ENCODE data around the gene B3GNT4. TPM values are rescaled to one million over a fixed set of nuclear protein-coding genes. Genes with fewer than 3 reads are reported as not detected.
"Not testable (repeated sequence)": the region's sequence is repeated elsewhere in the genome, so short reads cannot be mapped to it uniquely, and the experiment has no call there.

B3GNT4 gene
- total RNA-seq, 1 experiment from 2014 or later: not detected

DNA sequence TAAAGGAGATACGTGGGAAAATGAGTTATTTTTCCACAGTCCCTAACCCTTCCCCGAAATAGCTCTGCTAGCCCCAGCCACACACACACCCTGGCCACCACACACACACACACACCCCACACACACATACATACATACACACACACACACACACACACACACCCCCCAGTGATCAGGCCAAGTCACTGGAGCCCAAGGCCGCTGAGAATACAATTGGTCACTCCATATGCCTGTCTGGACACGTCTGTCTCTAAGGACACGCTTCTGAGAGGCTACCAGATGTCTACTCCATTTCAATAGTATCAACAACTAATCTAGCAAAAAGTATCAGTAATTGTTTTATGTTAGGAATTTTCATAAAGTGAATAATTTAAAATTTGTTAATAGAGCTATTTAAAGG lies 35.4 kb downstream of the B3GNT4 start:
- Histone ChIP-seq H3K4me3 (no peak overlapping the region), H3K9me3 (no peaks in the 10 kb centered on the region), H3K36me3 (peaks cover 5% of the 10 kb centered on the region; the same call in 1 of the 2 replicates), H3K27me3 (no peaks in the 10 kb centered on the region)
- DNase-seq: no peak

DNA sequence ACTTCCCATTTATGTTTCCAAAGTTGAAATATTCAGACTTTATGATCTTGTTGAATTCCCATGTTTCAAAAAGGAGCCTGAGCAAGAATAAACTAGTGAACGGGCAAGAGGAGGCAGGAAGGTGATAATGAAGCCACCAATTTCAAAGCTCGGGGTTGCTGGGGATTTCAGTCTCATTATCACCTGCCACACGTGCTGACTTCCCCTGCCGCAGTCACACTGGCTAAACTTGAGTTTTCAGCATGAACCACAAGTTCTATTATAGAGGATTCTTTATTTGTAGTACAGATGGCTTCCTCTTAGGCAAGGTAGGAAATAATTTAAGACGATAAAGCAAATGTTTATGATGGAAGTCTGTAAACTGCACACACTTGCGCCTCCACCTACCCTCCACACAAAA lies 40.5 kb downstream of the B3GNT4 start:
- DNase-seq: no peak
- Histone ChIP-seq H3K9me3 (no peaks in the 10 kb centered on the region), H3K4me3 (no peak overlapping the region), H3K27me3 (no peaks in the 10 kb centered on the region), H3K36me3 (no peaks in the 10 kb centered on the region; the same call in none of the 2 replicates)

GRCh38 chr12:122244565-122245371 lies 41.3 kb downstream of the B3GNT4 start:
- Histone ChIP-seq H3K9me3 (no peaks in the 10 kb centered on the region), H3K27me3 (no peaks in the 10 kb centered on the region), H3K4me3 (no peak overlapping the region), H3K36me3 (no peaks in the 10 kb centered on the region; the same call in none of the 2 replicates)
- DNase-seq: no peak

DNA sequence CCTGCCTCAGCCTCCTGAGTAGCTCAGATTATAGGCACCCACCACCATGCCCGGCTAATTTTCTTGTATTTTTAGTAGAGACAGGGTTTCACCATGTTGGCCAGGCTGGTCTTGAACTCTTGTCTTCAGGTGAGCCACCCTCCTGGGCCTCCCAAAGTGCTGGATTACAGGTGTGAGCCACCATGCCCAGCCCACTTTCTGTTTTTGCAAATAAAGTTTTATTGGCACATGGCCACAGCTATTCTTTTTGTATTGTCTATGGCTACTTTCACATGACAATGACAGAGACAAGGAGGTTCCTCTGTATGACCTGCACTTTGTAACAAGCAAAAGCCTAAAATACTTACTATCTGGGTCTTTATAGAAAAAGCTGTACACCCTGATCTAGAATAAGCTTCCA lies 42.0 kb downstream of the B3GNT4 start:
- Histone ChIP-seq H3K4me3 (no peak overlapping the region), H3K27me3 (no peaks in the 10 kb centered on the region), H3K36me3 (no peaks in the 10 kb centered on the region; the same call in none of the 2 replicates), H3K9me3 (no peaks in the 10 kb centered on the region)
- DNase-seq: no peak

- Histone ChIP-seq H3K4me3 (no peak overlapping the region), H3K36me3 (no peaks in the 10 kb centered on the region; the same call in 1 of the 2 replicates), H3K9me3 (no peaks in the 10 kb centered on the region), H3K27me3 (no peaks in the 10 kb centered on the region)
- no peak for DNase-seq
These were observed 46.5 kb downstream of the B3GNT4 start for GRCh38 chr12:122250047-122250446.

GRCh38 chr12:122250536-122250935 lies 47.0 kb downstream of the B3GNT4 start:
- Histone ChIP-seq H3K27me3 (no peaks in the 10 kb centered on the region), H3K36me3 (no peaks in the 10 kb centered on the region; the same call in 1 of the 2 replicates), H3K9me3 (no peaks in the 10 kb centered on the region), H3K4me3 (no peak overlapping the region)
- no peak for DNase-seq

- not testable (repeated sequence) for H3K27me3 ChIP-seq, DNase-seq, H3K4me3 ChIP-seq, H3K9me3 ChIP-seq
- peaks cover 16% of the 10 kb centered on the region for H3K36me3 ChIP-seq
These were observed 55.0 kb downstream of the B3GNT4 start for GRCh38 chr12:122258462-122258861.

Other genes starting within 250 kb of the B3GNT4 start
- gene BCL7A, start 181.8 kb upstream of the B3GNT4 start, total RNA-seq (2014; rRNA removed; shearing (Covaris generic); ENCODE audit: low replicate concordance): 1.8 and 2.4 TPM in 2 replicates
- 3.5 and 4.0 TPM in 2 replicates for gene MLXIP, start 125.0 kb upstream of the B3GNT4 start, total RNA-seq (2014; rRNA removed; shearing (Covaris generic); ENCODE audit: low replicate concordance)
- gene IL31, start 29.5 kb upstream of the B3GNT4 start, total RNA-seq (2014; rRNA removed; shearing (Covaris generic); ENCODE audit: low replicate concordance): not detected in 2 replicates
- not detected in 2 replicates for gene LRRC43, start 20.6 kb upstream of the B3GNT4 start, total RNA-seq (2014; rRNA removed; shearing (Covaris generic); ENCODE audit: low replicate concordance)
- 70.9 and 74.7 TPM in 2 replicates for gene DIABLO, start 22.3 kb downstream of the B3GNT4 start, total RNA-seq (2014; rRNA removed; shearing (Covaris generic); ENCODE audit: low replicate concordance)
- 13.6 and 16.4 TPM in 2 replicates for gene VPS33A, start 62.8 kb downstream of the B3GNT4 start, total RNA-seq (2014; rRNA removed; shearing (Covaris generic); ENCODE audit: low replicate concordance)
- gene CLIP1, start 219.0 kb downstream of the B3GNT4 start, total RNA-seq (2014; rRNA removed; shearing (Covaris generic); ENCODE audit: low replicate concordance): 23.9 and 75.3 TPM in 2 replicates